ENCODE measurements around the gene LRP1-AS.

Gene LRP1-AS

GRCh38 chr12:57168058-57168457 lies 20.6 kb upstream of the LRP1-AS start:
- Histone ChIP-seq H3K4me3 (ENCODE audit: low read depth in 1 of 2, low read length in 2 of 2) (no peak overlapping the region), H3K27ac (ENCODE audit: low read depth, low read length) (no peak overlapping the region), H3K9me3 (ENCODE audit: low read length) (no peaks in the 10 kb centered on the region), H3K4me1 (ENCODE audit: insufficient read depth, low read length) (no peaks in the 10 kb centered on the region), H3K9ac (ENCODE audit: low read length) (no peak overlapping the region), H3K27me3 (ENCODE audit: control insufficient read depth in 1 of 2, insufficient read depth in 2 of 2, low read length in 2 of 2) (no peaks in the 10 kb centered on the region), H3K36me3 (ENCODE audit: insufficient read depth, low read length) (peaks cover 67% of the 10 kb centered on the region)

GRCh38 chr12:57166971-57167371 lies 19.6 kb upstream of the LRP1-AS start:
- H3K9ac ChIP-seq (ENCODE audit: low read length): no peak overlapping the region
- no peak overlapping the region for H3K27ac ChIP-seq (ENCODE audit: low read depth, low read length)
- H3K27me3 ChIP-seq (ENCODE audit: control insufficient read depth in 1 of 2, insufficient read depth in 2 of 2, low read length in 2 of 2): no peaks in the 10 kb centered on the region
- no peaks in the 10 kb centered on the region for H3K4me1 ChIP-seq (ENCODE audit: insufficient read depth, low read length)
- no peaks in the 10 kb centered on the region for H3K9me3 ChIP-seq (ENCODE audit: low read length)
- no peak overlapping the region for H3K4me3 ChIP-seq (ENCODE audit: low read depth in 1 of 2, low read length in 2 of 2)
- peaks cover 75% of the 10 kb centered on the region for H3K36me3 ChIP-seq (ENCODE audit: insufficient read depth, low read length)

GRCh38 chr12:57165741-57166140 lies 18.3 kb upstream of the LRP1-AS start:
- Histone ChIP-seq H3K27me3 (ENCODE audit: control insufficient read depth in 1 of 2, insufficient read depth in 2 of 2, low read length in 2 of 2) (no peaks in the 10 kb centered on the region), H3K27ac (ENCODE audit: low read depth, low read length) (no peak overlapping the region), H3K4me1 (ENCODE audit: insufficient read depth, low read length) (no peaks in the 10 kb centered on the region), H3K36me3 (ENCODE audit: insufficient read depth, low read length) (peaks cover 87% of the 10 kb centered on the region), H3K4me3 (ENCODE audit: low read depth in 1 of 2, low read length in 2 of 2) (no peak overlapping the region), H3K9me3 (ENCODE audit: low read length) (no peaks in the 10 kb centered on the region), H3K9ac (ENCODE audit: low read length) (no peak overlapping the region)

GRCh38 chr12:57164966-57165625 lies 17.7 kb upstream of the LRP1-AS start:
- no peak overlapping the region for H3K9ac ChIP-seq (ENCODE audit: low read length)
- H3K27me3 ChIP-seq (ENCODE audit: control insufficient read depth in 1 of 2, insufficient read depth in 2 of 2, low read length in 2 of 2): no peaks in the 10 kb centered on the region
- H3K4me3 ChIP-seq (ENCODE audit: low read depth in 1 of 2, low read length in 2 of 2): no peak overlapping the region
- H3K36me3 ChIP-seq (ENCODE audit: insufficient read depth, low read length): peaks cover 88% of the 10 kb centered on the region
- no peak overlapping the region for H3K27ac ChIP-seq (ENCODE audit: low read depth, low read length)
- H3K4me1 ChIP-seq (ENCODE audit: insufficient read depth, low read length): no peaks in the 10 kb centered on the region
- no peaks in the 10 kb centered on the region for H3K9me3 ChIP-seq (ENCODE audit: low read length)

GRCh38 chr12:57164454-57164853 lies 17.0 kb upstream of the LRP1-AS start:
- H3K4me1 ChIP-seq (ENCODE audit: insufficient read depth, low read length): no peaks in the 10 kb centered on the region
- no peak overlapping the region for H3K27ac ChIP-seq (ENCODE audit: low read depth, low read length)
- no peak overlapping the region for H3K4me3 ChIP-seq (ENCODE audit: low read depth in 1 of 2, low read length in 2 of 2)
- no peak overlapping the region for H3K9ac ChIP-seq (ENCODE audit: low read length)
- peaks cover 88% of the 10 kb centered on the region for H3K36me3 ChIP-seq (ENCODE audit: insufficient read depth, low read length)
- H3K9me3 ChIP-seq (ENCODE audit: low read length): no peaks in the 10 kb centered on the region
- H3K27me3 ChIP-seq (ENCODE audit: control insufficient read depth in 1 of 2, insufficient read depth in 2 of 2, low read length in 2 of 2): no peaks in the 10 kb centered on the region

GRCh38 chr12:57162553-57163125 lies 15.2 kb upstream of the LRP1-AS start:
- Histone ChIP-seq H3K4me1 (ENCODE audit: insufficient read depth, low read length) (peaks cover 10% of the 10 kb centered on the region), H3K27ac (ENCODE audit: low read depth, low read length) (no peak overlapping the region), H3K9me3 (ENCODE audit: low read length) (no peaks in the 10 kb centered on the region), H3K36me3 (ENCODE audit: insufficient read depth, low read length) (peaks cover 89% of the 10 kb centered on the region), H3K9ac (ENCODE audit: low read length) (no peak overlapping the region), H3K27me3 (ENCODE audit: control insufficient read depth in 1 of 2, insufficient read depth in 2 of 2, low read length in 2 of 2) (no peaks in the 10 kb centered on the region), H3K4me3 (ENCODE audit: low read depth in 1 of 2, low read length in 2 of 2) (no peak overlapping the region)

GRCh38 chr12:57161491-57161890 lies 14.1 kb upstream of the LRP1-AS start:
- H3K27ac ChIP-seq (ENCODE audit: low read depth, low read length): no peak overlapping the region
- no peak overlapping the region for H3K4me3 ChIP-seq (ENCODE audit: low read depth in 1 of 2, low read length in 2 of 2)
- peaks cover 85% of the 10 kb centered on the region for H3K36me3 ChIP-seq (ENCODE audit: insufficient read depth, low read length)
- no peak overlapping the region for H3K9ac ChIP-seq (ENCODE audit: low read length)
- H3K4me1 ChIP-seq (ENCODE audit: insufficient read depth, low read length): peaks cover 10% of the 10 kb centered on the region
- H3K9me3 ChIP-seq (ENCODE audit: low read length): no peaks in the 10 kb centered on the region
- H3K27me3 ChIP-seq (ENCODE audit: control insufficient read depth in 1 of 2, insufficient read depth in 2 of 2, low read length in 2 of 2): no peaks in the 10 kb centered on the region

- Histone ChIP-seq H3K9me3 (ENCODE audit: low read length) (no peaks in the 10 kb centered on the region), H3K4me3 (ENCODE audit: low read depth in 1 of 2, low read length in 2 of 2) (no peak overlapping the region), H3K27me3 (ENCODE audit: control insufficient read depth in 1 of 2, insufficient read depth in 2 of 2, low read length in 2 of 2) (no peaks in the 10 kb centered on the region), H3K9ac (ENCODE audit: low read length) (no peak overlapping the region), H3K27ac (ENCODE audit: low read depth, low read length) (no peak overlapping the region), H3K4me1 (ENCODE audit: insufficient read depth, low read length) (peaks cover 10% of the 10 kb centered on the region), H3K36me3 (ENCODE audit: insufficient read depth, low read length) (peaks cover 86% of the 10 kb centered on the region)
These were observed 13.3 kb upstream of the LRP1-AS start for GRCh38 chr12:57160741-57161140.

GRCh38 chr12:57160040-57160439 lies 12.6 kb upstream of the LRP1-AS start:
- H3K9ac ChIP-seq (ENCODE audit: low read length): no peak overlapping the region
- no peaks in the 10 kb centered on the region for H3K9me3 ChIP-seq (ENCODE audit: low read length)
- no peaks in the 10 kb centered on the region for H3K27me3 ChIP-seq (ENCODE audit: control insufficient read depth in 1 of 2, insufficient read depth in 2 of 2, low read length in 2 of 2)
- peaks cover 90% of the 10 kb centered on the region for H3K36me3 ChIP-seq (ENCODE audit: insufficient read depth, low read length)
- H3K4me3 ChIP-seq (ENCODE audit: low read depth in 1 of 2, low read length in 2 of 2): no peak overlapping the region
- H3K4me1 ChIP-seq (ENCODE audit: insufficient read depth, low read length): peaks cover 10% of the 10 kb centered on the region
- H3K27ac ChIP-seq (ENCODE audit: low read depth, low read length): no peak overlapping the region

GRCh38 chr12:57159311-57159710 lies 11.9 kb upstream of the LRP1-AS start:
- Histone ChIP-seq H3K27ac (ENCODE audit: low read depth, low read length) (no peak overlapping the region), H3K36me3 (ENCODE audit: insufficient read depth, low read length) (peaks cover 91% of the 10 kb centered on the region), H3K27me3 (ENCODE audit: control insufficient read depth in 1 of 2, insufficient read depth in 2 of 2, low read length in 2 of 2) (no peaks in the 10 kb centered on the region)

GRCh38 chr12:57158665-57159064 lies 11.2 kb upstream of the LRP1-AS start:
- H3K9me3 ChIP-seq (ENCODE audit: low read length): no peaks in the 10 kb centered on the region
- H3K36me3 ChIP-seq (ENCODE audit: insufficient read depth, low read length): peaks cover 91% of the 10 kb centered on the region
- H3K4me1 ChIP-seq (ENCODE audit: insufficient read depth, low read length): peaks cover 10% of the 10 kb centered on the region
- H3K9ac ChIP-seq (ENCODE audit: low read length): no peak overlapping the region
- H3K27me3 ChIP-seq (ENCODE audit: control insufficient read depth in 1 of 2, insufficient read depth in 2 of 2, low read length in 2 of 2): no peaks in the 10 kb centered on the region
- no peak overlapping the region for H3K27ac ChIP-seq (ENCODE audit: low read depth, low read length)
- H3K4me3 ChIP-seq (ENCODE audit: low read depth in 1 of 2, low read length in 2 of 2): no peak overlapping the region

More at GRCh38 chr12:57159311-57159710, 11.9 kb upstream of the LRP1-AS start:
- peaks cover 10% of the 10 kb centered on the region for H3K4me1 ChIP-seq (ENCODE audit: insufficient read depth, low read length)
- no peaks in the 10 kb centered on the region for H3K9me3 ChIP-seq (ENCODE audit: low read length)
- H3K4me3 ChIP-seq (ENCODE audit: low read depth in 1 of 2, low read length in 2 of 2): no peak overlapping the region
- H3K9ac ChIP-seq (ENCODE audit: low read length): no peak overlapping the region

GRCh38 chr12:57158186-57158585 lies 10.8 kb upstream of the LRP1-AS start:
- Histone ChIP-seq H3K27me3 (ENCODE audit: control insufficient read depth in 1 of 2, insufficient read depth in 2 of 2, low read length in 2 of 2) (no peaks in the 10 kb centered on the region), H3K4me1 (ENCODE audit: insufficient read depth, low read length) (peaks cover 14% of the 10 kb centered on the region), H3K36me3 (ENCODE audit: insufficient read depth, low read length) (peaks cover 90% of the 10 kb centered on the region), H3K9ac (ENCODE audit: low read length) (no peak overlapping the region), H3K9me3 (ENCODE audit: low read length) (no peaks in the 10 kb centered on the region), H3K27ac (ENCODE audit: low read depth, low read length) (no peak overlapping the region), H3K4me3 (ENCODE audit: low read depth in 1 of 2, low read length in 2 of 2) (no peak overlapping the region)
